ENCODE measurements around the gene HCRTR1.

The HCRTR1 gene

DNA sequence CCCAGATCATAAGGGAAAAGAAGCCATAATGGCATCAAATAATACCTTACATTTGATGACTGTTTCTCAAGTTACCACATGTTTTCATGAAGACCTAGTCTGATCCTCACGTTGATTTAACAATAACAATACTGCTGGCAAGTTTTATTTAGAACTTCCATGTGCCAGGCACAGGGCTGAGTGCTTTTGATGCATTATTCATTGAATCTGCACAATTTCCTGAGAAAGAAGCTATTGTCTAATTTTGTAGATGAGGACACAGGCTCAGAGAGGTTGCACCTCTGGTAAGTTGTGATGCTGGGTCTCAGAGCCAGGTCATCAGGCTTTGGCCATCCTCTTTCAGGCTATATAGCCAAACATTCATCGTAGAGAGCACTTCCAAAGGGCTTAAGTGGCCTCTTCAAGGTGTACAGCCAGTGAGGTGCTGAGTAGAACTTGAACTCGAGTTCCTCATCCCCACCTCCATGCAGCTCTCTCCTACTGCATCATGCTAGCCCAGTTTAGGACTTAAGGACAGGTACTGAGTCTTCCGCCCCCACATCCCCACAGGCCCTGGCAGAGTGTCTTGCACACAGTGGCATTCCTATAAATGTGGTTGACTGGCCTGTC is 35.5 kb downstream of the HCRTR1 start:
- no peak for DNase-seq

DNA sequence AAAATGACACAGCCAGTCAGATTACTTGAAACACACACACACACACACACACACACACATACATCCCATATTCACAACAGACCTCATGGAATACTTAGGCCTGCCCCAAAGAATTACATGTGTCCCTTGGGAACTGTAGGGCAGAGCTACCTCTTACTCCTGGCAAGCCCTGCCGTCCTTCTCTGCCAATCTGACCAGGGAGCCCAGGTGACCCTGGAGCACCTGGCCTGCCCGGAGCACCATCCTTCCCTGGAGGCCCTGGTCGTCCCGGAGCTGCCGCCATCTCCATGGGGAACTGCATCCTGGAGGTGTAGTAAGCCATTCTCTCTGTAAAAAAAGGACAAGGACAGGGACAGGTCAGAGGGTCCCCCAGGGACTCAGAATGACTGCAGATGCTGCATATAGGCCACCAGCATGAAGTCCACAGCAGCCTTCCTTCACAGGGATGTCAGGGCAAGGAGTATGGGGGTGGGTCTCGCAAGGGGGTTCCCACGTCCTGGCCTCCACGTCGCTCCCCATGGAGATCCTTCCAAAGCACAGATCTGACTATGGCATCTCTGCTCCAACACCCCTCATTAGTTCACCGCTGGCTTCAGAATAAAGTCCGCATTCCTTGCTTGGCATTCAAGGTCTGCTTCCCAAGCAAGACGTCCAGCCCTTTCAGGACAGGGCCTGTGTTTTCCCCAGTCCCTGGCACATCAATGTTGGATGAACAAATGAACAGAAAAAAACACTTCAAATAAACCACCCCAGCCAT is 36.4 kb downstream of the HCRTR1 start:
- no peak for DNase-seq

GRCh38 chr1:31654474-31654776 is 36.9 kb downstream of the HCRTR1 start:
- no peak for DNase-seq

GRCh38 chr1:31655104-31655503 is 37.6 kb downstream of the HCRTR1 start:
- DNase-seq: no peak

GRCh38 chr1:31655756-31656155 is 38.3 kb downstream of the HCRTR1 start:
- no peak for DNase-seq

DNA sequence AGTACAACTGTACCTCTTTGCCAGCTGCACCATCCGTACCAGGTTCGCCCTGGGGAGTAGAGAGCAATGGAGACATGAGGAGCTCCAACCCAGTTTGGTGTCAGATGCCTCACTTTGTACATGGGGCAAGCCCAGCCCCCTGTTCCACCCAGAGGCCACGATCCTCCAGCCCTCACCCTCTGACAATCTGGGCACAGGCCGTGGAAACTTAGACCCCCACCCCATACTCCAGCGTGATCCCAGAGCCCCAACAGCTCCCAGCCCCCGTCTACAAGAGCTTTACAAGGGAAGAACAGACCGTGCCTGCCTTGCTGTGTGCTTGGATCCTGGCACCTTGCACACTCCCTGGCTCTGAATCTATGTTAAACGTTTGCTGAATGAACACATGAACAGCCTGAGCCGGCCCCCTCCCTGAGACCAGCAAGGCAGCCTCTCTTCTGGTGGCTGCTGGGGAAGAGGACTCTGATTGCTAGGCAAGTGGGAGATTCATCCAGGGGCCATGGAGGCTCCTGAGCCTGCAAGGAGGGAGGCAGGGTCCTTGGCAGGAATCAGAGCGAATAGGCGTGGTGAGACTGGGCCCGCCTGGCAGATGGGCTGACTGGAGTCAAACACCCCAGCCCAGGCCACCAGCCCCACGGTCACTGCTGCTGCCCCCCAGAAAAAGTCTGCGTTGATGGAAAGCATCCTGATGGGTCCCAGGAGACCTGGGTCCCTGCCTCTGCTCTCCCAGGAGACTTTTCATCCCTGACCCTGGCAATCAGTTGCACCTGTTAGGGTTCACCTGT is 39.7 kb downstream of the HCRTR1 start:
- no peak for DNase-seq

GRCh38 chr1:31657972-31658510 is 40.6 kb downstream of the HCRTR1 start:
- DNase-seq: no peak

- DNase-seq: no peak
Measured at GRCh38 chr1:31658721-31659120, 41.2 kb downstream of the HCRTR1 start.

GRCh38 chr1:31659889-31660288 is 42.4 kb downstream of the HCRTR1 start:
- DNase-seq: no peak

GRCh38 chr1:31660871-31661455 is 43.5 kb downstream of the HCRTR1 start:
- no peak for DNase-seq

GRCh38 chr1:31661856-31662255 is 44.4 kb downstream of the HCRTR1 start:
- DNase-seq: no peak

DNA sequence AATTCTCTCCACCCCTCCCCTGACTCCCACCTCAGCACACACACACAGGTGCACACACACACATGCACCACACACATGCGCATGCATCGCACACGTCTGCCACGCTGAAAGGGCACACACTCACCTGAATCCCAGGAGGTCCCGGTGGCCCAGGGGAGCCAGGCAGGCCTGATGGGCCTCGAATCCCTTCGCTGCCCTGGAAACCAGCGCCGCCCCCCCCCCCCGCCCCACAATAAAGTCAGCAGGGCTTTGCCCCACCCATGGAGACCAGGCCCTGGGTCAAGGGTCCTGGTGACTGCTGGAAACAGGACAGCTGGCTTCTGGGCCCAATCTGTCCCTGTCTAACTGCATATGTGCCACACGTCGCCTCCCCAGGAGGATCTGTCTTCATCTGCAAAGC is 45.0 kb downstream of the HCRTR1 start:
- no peak for DNase-seq

- no peak for DNase-seq
Measured at GRCh38 chr1:31663622-31664452, 46.3 kb downstream of the HCRTR1 start.

DNA sequence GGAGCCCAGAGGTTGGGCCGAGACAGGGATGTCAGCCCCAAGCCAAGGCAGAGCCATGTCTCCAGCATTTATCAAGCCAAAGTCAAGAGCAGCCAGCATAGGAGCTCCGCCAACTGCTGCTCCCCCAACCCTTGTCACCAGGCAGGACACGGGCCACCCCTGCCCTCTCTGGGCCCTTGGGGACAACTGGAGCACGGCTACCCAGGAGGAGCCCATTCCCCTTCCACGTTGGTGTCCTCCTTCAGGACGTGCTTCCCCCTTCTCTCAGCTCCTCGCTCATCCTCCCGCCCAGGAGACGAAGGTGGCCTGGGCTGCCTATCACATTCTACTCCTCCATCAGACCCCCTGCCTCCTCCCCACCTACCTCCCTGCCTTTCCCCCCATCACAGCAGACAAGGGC is 47.0 kb downstream of the HCRTR1 start:
- DNase-seq: no peak

DNA sequence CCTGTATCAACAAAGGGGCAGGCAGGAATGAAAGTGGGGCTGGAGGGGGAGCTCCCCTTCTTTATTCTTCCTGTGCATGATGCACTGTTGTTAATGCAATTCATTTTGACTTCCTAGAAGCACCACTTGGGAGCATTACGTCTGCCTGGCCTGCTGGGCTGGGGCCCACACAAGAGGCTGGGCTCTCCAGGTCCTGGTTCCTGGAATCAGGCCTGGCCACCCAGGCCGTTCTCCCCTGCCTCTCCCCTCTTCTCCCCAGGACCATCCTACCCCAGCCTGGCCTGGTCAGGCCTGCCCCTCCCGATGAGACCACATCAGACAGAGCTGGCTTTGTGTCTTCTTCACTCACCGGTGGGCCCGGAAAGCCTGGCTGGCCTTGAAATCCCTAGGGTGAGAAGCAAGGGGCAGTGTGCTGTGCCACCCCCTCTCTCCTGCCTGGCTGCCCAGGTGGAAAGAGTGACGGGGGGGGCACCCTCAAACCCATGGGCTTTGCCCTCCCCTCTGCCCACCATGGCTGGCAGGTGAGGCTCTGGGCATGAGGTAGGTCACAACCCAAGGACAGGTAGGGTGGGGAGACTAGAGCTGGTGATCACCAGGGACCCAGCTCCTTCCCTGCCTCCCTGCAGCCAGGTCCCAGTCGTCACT is 47.9 kb downstream of the HCRTR1 start:
- no peak for DNase-seq

DNA sequence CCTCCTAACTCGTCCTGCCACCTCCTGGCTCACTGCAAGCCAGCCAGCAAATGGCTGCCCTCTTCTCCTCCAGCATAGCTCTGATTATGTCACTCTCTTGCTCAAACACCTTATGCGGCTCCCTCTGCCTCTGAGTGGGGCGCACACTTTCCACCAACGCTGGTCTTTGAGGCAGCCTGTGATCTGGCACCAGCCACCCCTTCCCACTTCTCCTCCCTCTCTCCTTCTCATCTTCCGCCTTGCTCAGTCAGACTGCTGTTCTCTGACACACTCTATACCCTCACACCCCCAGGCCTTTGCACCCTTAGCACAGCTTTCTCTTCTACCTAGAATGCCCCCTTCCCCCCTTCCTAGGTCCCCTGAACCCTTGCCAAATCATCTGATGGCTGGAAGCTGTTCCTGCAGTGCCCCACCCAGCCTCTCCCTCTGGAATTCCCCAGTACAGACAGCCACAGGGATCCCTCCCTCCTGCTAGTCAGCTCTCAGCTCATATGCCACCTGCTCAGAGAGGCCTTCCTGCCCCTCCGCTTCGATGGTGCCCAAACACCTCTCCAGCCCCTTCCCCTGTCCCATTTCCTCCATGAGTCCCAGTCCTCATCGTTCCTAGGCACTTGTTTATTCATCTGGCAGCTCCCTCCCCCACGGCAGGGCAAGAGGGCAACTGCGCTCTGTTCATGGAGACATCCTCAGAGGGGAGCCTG is 48.9 kb downstream of the HCRTR1 start:
- DNase-seq: no peak

DNA sequence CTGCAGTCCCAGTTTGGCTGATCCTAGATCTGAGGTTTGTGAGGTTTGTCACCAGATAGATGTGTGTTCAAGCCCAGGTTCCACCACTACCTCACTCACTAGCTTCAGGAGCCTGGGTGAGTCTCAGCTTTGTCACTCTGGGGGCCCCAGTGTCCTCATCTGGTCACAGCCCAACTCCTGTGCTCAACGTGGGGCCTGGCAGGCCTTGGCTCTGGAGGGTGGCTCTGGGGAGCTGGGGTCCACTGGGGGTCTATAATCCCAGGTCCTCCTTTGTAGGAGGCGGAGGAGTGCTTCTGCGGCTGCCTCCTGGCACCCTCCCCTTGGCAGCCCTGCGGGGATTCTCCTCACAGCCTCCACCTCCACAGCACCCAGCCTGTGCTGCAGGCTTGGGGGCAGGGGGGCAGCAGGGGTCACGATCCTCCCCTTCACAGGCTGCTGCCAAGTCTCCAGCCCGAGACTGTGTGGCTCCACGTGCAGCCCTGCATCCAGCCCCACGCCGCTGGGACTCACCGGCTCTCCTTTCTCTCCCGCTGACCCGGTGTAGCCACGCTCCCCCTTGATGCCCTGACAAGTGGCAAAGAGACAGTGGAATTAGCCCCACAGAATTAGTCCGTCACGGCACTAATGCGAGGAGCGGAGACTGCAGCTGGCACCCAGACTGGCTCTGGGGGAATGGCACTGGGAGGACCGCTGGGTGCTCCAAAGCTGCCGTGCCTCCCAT is 49.7 kb downstream of the HCRTR1 start:
- no peak for DNase-seq

GRCh38 chr1:31668303-31668883 is 50.9 kb downstream of the HCRTR1 start:
- DNase-seq: no peak

- no peak for DNase-seq
Measured at GRCh38 chr1:31669433-31669785, 51.9 kb downstream of the HCRTR1 start.

Measured in NCI-H2029 (cell line).